Kidney epithelial cell (primary cell): ENCODE data around the gene WDR4. TPM values are rescaled to one million over a fixed set of nuclear protein-coding genes. Genes with fewer than 3 reads are reported as not detected.

Experiments used
- DNase-seq: peaks from one replicate; pipeline ENCODE4 v3.0.0-alpha.2; 2010; ENCODE audit warnings: low read depth
- H3K27me3 ChIP-seq: 2 replicates; pipeline ENCODE4 v1.6.0; 2011; ENCODE audit warnings: low read length; ENCODE audit not compliant: control insufficient read depth, insufficient read depth
- H3K36me3 ChIP-seq: 2 replicates; pipeline ENCODE4 v1.5.1; 2011; ENCODE audit warnings: low read length; ENCODE audit not compliant: control insufficient read depth, insufficient read depth
- H3K4me3 ChIP-seq: 2 replicates; pipeline ENCODE4 v1.5.1; 2011; ENCODE audit warnings: low read depth, mild to moderate bottlenecking, control low read depth, low read length
- CTCF ChIP-seq: IDR thresholded peaks from 2 replicates; pipeline ENCODE4 v1.5.1; 2011; ENCODE audit warnings: mild to moderate bottlenecking, moderate library complexity, low read length, control low read depth, inconsistent platforms; ENCODE audit not compliant: insufficient read depth, poor library complexity, severe bottlenecking
- total RNA-seq: library from RNA; depleted of rRNA; stranded (reverse); fragments of >200 nt; gene quantifications from 2 replicates; pipeline ENCODE4 v1.2.3, GENCODE V29; 2015

Gene WDR4
- total RNA-seq, 1 donor from 2014 or later: 17.2 TPM

GRCh38 chr21:42905195-42905594 lies 25.9 kb upstream of the WDR4 start:
- no peak for DNase-seq
- no peak for TF ChIP-seq CTCF
- H3K4me3 ChIP-seq: no peak overlapping the region
- no peaks in the 10 kb centered on the region for H3K36me3 ChIP-seq
- H3K27me3 ChIP-seq: no peaks in the 10 kb centered on the region

GRCh38 chr21:42903817-42904216 lies 24.5 kb upstream of the WDR4 start:
- DNase-seq: no peak
- H3K36me3 ChIP-seq: no peaks in the 10 kb centered on the region
- H3K4me3 ChIP-seq: no peak overlapping the region
- TF ChIP-seq CTCF: no peak
- H3K27me3 ChIP-seq: no peaks in the 10 kb centered on the region

- Histone ChIP-seq H3K36me3 (no peaks in the 10 kb centered on the region), H3K4me3 (no peak overlapping the region), H3K27me3 (no peaks in the 10 kb centered on the region)
- DNase-seq: no peak
- TF ChIP-seq CTCF: no peak
Observed at GRCh38 chr21:42900446-42900845, 21.1 kb upstream of the WDR4 start.

GRCh38 chr21:42892931-42893755 lies 13.8 kb upstream of the WDR4 start, which contains the start of gene NDUFV3:
NDUFV3 (plus strand) TSS chr21:42893309; CDS start chr21:42893334, 25 bp downstream.
- Histone ChIP-seq H3K27me3 (no peaks in the 10 kb centered on the region), H3K36me3 (no peaks in the 10 kb centered on the region), H3K4me3 (peak within 1 kb of the TSS; percentile 95)
- no peak for TF ChIP-seq CTCF
- peak; percentile 85 for DNase-seq

GRCh38 chr21:42892582-42892930 lies 13.2 kb upstream of the WDR4 start:
- Histone ChIP-seq H3K4me3 (peak overlapping the region; percentile 62), H3K27me3 (no peaks in the 10 kb centered on the region), H3K36me3 (no peaks in the 10 kb centered on the region)
- no peak for DNase-seq
- no peak for TF ChIP-seq CTCF

GRCh38 chr21:42887326-42887725 lies 8.0 kb upstream of the WDR4 start:
- no peak overlapping the region for H3K4me3 ChIP-seq
- H3K36me3 ChIP-seq: no peaks in the 10 kb centered on the region
- no peak for TF ChIP-seq CTCF
- H3K27me3 ChIP-seq: no peaks in the 10 kb centered on the region
- DNase-seq: no peak
